Left lung (tissue), 10 donors: ENCODE measurements around the gene SLC6A12. TPM values are rescaled to one million over a fixed set of nuclear protein-coding genes. Genes with fewer than 3 reads are reported as not detected.

Source experiments
- ATAC-seq: fragments of 200-7000 bp; cut with Tn5 transposase; one replicate; pipeline ENCODE4 v1.9.1; 2020; ENCODE audit warnings: moderate library complexity
- DNase-seq, 4 donors: peaks; one replicate each; pipeline ENCODE4 v3.0.0-alpha.2; 2013 to 2020
- H3K27ac ChIP-seq, 2 donors: fragments of 200-600 bp; sonication (generic) in 1 of 2; one replicate each; pipeline versions ENCODE4 v1.5.0 to v1.8.0; 2020 to 2021
- H3K27me3 ChIP-seq, 2 donors: fragments of 200-600 bp; sonication (generic) in 1 of 2; one replicate each; pipeline versions ENCODE4 v1.5.0 to v1.8.0; 2020 to 2021
- H3K36me3 ChIP-seq, 2 donors: fragments of 200-600 bp; sonication (generic) in 1 of 2; one replicate each; pipeline versions ENCODE4 v1.5.0 to v1.8.0; 2020 to 2021
- H3K4me1 ChIP-seq, 2 donors: fragments of 200-600 bp; one replicate each; pipeline ENCODE4 v1.8.0; 2021
- H3K4me3 ChIP-seq, 2 donors: fragments of 200-600 bp; sonication (generic) in 1 of 2; one replicate each; pipeline versions ENCODE4 v1.5.0 to v1.8.0; 2020 to 2021; ENCODE audit warnings: mild to moderate bottlenecking in 1 of 2
- H3K9me3 ChIP-seq, 2 donors: fragments of 200-600 bp; sonication (generic) in 1 of 2; one replicate each; pipeline versions ENCODE4 v1.5.0 to v1.8.0; 2020 to 2021
- intact Hi-C, 2 donors: fragments of 100-400 bp; cut with DNase I; formaldehyde crosslinking; loops; one replicate each; pipeline versions ENCODE4 v1.11.2 to v1.14.2; 2022
- polyA plus RNA-seq, 6 donors: library from polyadenylated mRNA; unstranded; fragments of 120-200 nt; gene quantifications; one replicate each; pipeline ENCODE4 v1.2.1, GENCODE V29; 2013; ENCODE audit not compliant: insufficient read length in 6 of 6
- total RNA-seq, 2 donors: library from RNA; stranded (reverse); fragmentation: NEBNext Ultra II Directional; extraction: Animal tissue kit (Norgen Biotek cat#: 25700); gene quantifications; one replicate each; pipeline ENCODE4 v1.2.1, GENCODE V29; 2021
- TF ChIP-seq, protein P1 (sequence below), 2 donors: fragments of 200-600 bp; sonication (generic) in 1 of 2; IDR thresholded peaks; one replicate each; pipeline versions ENCODE4 v1.5.0 to v1.8.0; 2021; ENCODE audit warnings: antibody characterized with exemption in 2 of 2
- donor health status: DM: no; HTN: yes; CAD: no.
- donor health status: DM: no; HTN: no; CAD: no.

SLC6A12 gene
- total and polyA plus RNA-seq, 8 donors = 0.52 to 4.7 (median 0.92) TPM

GRCh38 chr12:241266-241665 lies 27.3 kb upstream of the SLC6A12 start:
- Histone ChIP-seq H3K36me3 (no peaks in the 10 kb centered on the region), H3K27me3 (peaks cover 0 to 23% of the 10 kb centered on the region in 2 donors)
- no peak for ATAC-seq

DNA sequence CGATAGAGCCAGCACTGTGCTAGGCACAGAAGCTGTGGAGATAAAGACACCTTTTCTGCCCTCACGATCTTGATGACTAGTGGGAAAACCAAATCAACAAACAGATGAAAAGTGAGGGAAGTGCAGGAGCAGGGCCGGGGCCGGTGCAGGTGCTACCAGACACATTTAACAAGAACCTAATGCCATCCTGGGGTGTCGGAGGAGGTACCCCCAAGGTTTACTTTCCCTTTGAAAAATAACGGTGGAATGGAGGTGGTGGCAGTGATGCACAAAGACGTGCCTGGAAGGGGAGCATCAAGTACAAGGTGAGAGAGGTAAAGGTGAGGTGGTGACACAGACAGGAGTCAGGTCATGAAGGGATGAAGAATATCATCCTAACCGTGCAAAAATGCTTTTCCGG lies 26.6 kb upstream of the SLC6A12 start:
- H3K36me3 ChIP-seq = no peaks in the 10 kb centered on the region
- peaks cover 0 to 23% of the 10 kb centered on the region in 2 donors for H3K27me3 ChIP-seq
- H3K4me1 ChIP-seq = no peaks in the 10 kb centered on the region
- intact Hi-C loops = no loop called here
- no peak overlapping the region for H3K27ac ChIP-seq
- TF ChIP-seq, protein P1, sequence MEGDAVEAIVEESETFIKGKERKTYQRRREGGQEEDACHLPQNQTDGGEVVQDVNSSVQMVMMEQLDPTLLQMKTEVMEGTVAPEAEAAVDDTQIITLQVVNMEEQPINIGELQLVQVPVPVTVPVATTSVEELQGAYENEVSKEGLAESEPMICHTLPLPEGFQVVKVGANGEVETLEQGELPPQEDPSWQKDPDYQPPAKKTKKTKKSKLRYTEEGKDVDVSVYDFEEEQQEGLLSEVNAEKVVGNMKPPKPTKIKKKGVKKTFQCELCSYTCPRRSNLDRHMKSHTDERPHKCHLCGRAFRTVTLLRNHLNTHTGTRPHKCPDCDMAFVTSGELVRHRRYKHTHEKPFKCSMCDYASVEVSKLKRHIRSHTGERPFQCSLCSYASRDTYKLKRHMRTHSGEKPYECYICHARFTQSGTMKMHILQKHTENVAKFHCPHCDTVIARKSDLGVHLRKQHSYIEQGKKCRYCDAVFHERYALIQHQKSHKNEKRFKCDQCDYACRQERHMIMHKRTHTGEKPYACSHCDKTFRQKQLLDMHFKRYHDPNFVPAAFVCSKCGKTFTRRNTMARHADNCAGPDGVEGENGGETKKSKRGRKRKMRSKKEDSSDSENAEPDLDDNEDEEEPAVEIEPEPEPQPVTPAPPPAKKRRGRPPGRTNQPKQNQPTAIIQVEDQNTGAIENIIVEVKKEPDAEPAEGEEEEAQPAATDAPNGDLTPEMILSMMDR (IDR thresholded peaks at IDR 0.05) = no peak
- H3K9me3 ChIP-seq = peaks cover 0 to 18% of the 10 kb centered on the region in 2 donors
- no peak for DNase-seq
- no peak for ATAC-seq
- H3K4me3 ChIP-seq = no peak overlapping the region

More at GRCh38 chr12:241266-241665, 27.3 kb upstream of the SLC6A12 start:
- no peak for DNase-seq
- Histone ChIP-seq H3K4me1 (no peaks in the 10 kb centered on the region), H3K4me3 (no peak overlapping the region), H3K9me3 (peaks cover 0 to 15% of the 10 kb centered on the region in 2 donors), H3K27ac (no peak overlapping the region)
- intact Hi-C loops = no loop called here
- TF ChIP-seq, protein P1 (IDR thresholded peaks at IDR 0.05) = no peak

GRCh38 chr12:238736-239398 lies 24.9 kb upstream of the SLC6A12 start:
- Histone ChIP-seq H3K4me1 (no peaks in the 10 kb centered on the region), H3K27me3 (peaks cover 0 to 23% of the 10 kb centered on the region in 2 donors), H3K27ac (no peak overlapping the region), H3K4me3 (no peak overlapping the region), H3K9me3 (peaks cover 0 to 27% of the 10 kb centered on the region in 2 donors), H3K36me3 (no peaks in the 10 kb centered on the region)
- TF ChIP-seq, protein P1 (IDR thresholded peaks at IDR 0.05) = no peak
- DNase-seq (no peak), ATAC-seq (no peak)
- intact Hi-C loops = no loop called here

- intact Hi-C loops = no loop called here
- peaks cover 0 to 15% of the 10 kb centered on the region in 2 donors for H3K27me3 ChIP-seq
- DNase-seq = no peak
- H3K4me3 ChIP-seq = no peak overlapping the region
- no peak overlapping the region for H3K27ac ChIP-seq
- H3K9me3 ChIP-seq = peaks cover 0 to 27% of the 10 kb centered on the region in 2 donors
- TF ChIP-seq, protein P1 (IDR thresholded peaks at IDR 0.05) = no peak
- H3K4me1 ChIP-seq = no peaks in the 10 kb centered on the region
- no peak for ATAC-seq
- H3K36me3 ChIP-seq = no peaks in the 10 kb centered on the region
These were observed 24.2 kb upstream of the SLC6A12 start for GRCh38 chr12:238116-238515.

DNA sequence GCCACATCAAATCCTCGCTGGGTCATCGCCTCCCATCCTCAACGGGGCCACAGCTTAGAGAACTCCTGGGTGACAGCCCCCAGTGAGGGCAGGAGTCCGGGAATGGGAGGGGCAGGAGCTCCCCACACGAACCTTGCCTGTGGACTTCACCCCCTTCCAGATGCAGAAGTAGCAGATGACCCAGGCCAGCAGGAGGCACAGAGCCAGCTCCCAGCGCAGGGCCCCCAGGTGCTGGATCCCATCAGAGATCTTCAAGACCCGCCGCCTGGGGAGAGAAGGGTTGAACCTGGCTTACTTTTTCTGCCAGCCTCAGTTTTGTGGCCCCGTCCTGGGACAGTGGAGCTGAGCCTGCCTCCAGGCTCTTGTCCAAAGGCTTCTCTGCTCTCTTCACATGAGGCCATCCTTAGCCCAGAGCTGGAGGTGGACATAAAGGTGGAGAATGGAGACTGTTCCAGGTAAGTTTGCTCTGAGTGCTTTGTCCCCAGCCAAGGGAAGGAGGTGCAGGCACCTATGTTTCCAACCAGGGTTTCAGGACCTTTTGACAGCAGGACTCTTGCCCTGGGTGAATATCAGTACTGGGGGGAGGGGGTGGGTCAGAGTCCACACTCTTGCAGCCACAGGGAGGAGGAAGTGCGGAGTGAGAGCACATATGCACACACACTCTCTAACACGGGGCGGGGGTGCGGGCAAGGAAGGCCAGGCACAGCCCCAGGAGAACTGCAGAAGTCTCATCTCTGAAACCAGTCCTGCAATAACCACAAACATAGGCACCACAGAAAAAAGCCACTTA lies 23.3 kb upstream of the SLC6A12 start:
- TF ChIP-seq, protein P1 (IDR thresholded peaks at IDR 0.05) = no peak
- DNase-seq (no peak), ATAC-seq (no peak)
- Histone ChIP-seq H3K36me3 (no peaks in the 10 kb centered on the region), H3K9me3 (peaks cover 0 to 27% of the 10 kb centered on the region in 2 donors), H3K4me3 (no peak overlapping the region), H3K27me3 (peaks cover 0 to 8% of the 10 kb centered on the region in 2 donors), H3K4me1 (no peaks in the 10 kb centered on the region), H3K27ac (no peak overlapping the region)
- intact Hi-C loops = no loop called here
